Inflammatory macrophage treated with lipopolysaccharide for 4 hours (primary cell): ENCODE results near the gene SELENOH.

Experiments used
- DNase-seq: peaks from one replicate; pipeline ENCODE4 v3.0.0-alpha.2; 2020

SELENOH gene

GRCh38 chr11:57751176-57751575 is 9.9 kb downstream of the SELENOH start:
- DNase-seq: no peak

- DNase-seq: peak; percentile 40
These were observed 10.5 kb downstream of the SELENOH start, which contains the start of gene BTBD18 for GRCh38 chr11:57751676-57752253. TSS of gene BTBD18 (minus strand) at chr11:57751819. CDS start at chr11:57751188, 631 bp downstream.

GRCh38 chr11:57752954-57753353 is 11.7 kb downstream of the SELENOH start:
- DNase-seq: no peak

- DNase-seq: no peak
These were observed 16.9 kb downstream of the SELENOH start for GRCh38 chr11:57758174-57758573.

- peak; percentile 95 for DNase-seq
These were observed 20.3 kb downstream of the SELENOH start, which contains the start of gene CTNND1 for GRCh38 chr11:57761301-57762234. TSS of gene CTNND1 (plus strand) at chr11:57761802. CDS start at chr11:57791479, 29,677 bp downstream.

- peak; percentile 27 for DNase-seq
These were observed 21.1 kb downstream of the SELENOH start for GRCh38 chr11:57762235-57762861.

GRCh38 chr11:57763568-57763967 is 22.3 kb downstream of the SELENOH start:
- no peak for DNase-seq

- no peak for DNase-seq
These were observed 22.7 kb downstream of the SELENOH start for GRCh38 chr11:57764021-57764420.

- no peak for DNase-seq
These were observed 23.3 kb downstream of the SELENOH start for GRCh38 chr11:57764566-57764965.

- DNase-seq: no peak
These were observed 23.7 kb downstream of the SELENOH start for GRCh38 chr11:57764972-57765371.

GRCh38 chr11:57770793-57771192 is 29.5 kb downstream of the SELENOH start:
- DNase-seq: no peak

GRCh38 chr11:57771365-57771764 is 30.1 kb downstream of the SELENOH start:
- no peak for DNase-seq

GRCh38 chr11:57772562-57772961 is 31.3 kb downstream of the SELENOH start:
- DNase-seq: no peak

GRCh38 chr11:57773026-57773598 is 31.8 kb downstream of the SELENOH start:
- no peak for DNase-seq

- DNase-seq: no peak
These were observed 34.2 kb downstream of the SELENOH start for GRCh38 chr11:57775491-57775890.

GRCh38 chr11:57776031-57776521 is 34.8 kb downstream of the SELENOH start:
- peak; percentile 13 for DNase-seq

GRCh38 chr11:57776577-57777210 is 35.4 kb downstream of the SELENOH start:
- no peak for DNase-seq

GRCh38 chr11:57777969-57778317 is 36.7 kb downstream of the SELENOH start:
- DNase-seq: no peak

- DNase-seq: no peak
These were observed 37.2 kb downstream of the SELENOH start for GRCh38 chr11:57778318-57779037.

- DNase-seq: no peak
These were observed 38.0 kb downstream of the SELENOH start for GRCh38 chr11:57779276-57779675.

GRCh38 chr11:57781529-57781943 is 40.2 kb downstream of the SELENOH start:
- no peak for DNase-seq

GRCh38 chr11:57785072-57785471 is 43.8 kb downstream of the SELENOH start:
- DNase-seq: peak; percentile 19
